ENCODE data around the gene CNNM4.

Gene CNNM4

GRCh38 chr2:96822786-96823185, 62.1 kb downstream of the CNNM4 start:
- Histone ChIP-seq H3K9me3 (no peaks in the 10 kb centered on the region), H3K4me1 (no peaks in the 10 kb centered on the region), H3K4me3 (ENCODE audit: low read depth, low read length) (no peak overlapping the region), H3K36me3 (no peaks in the 10 kb centered on the region), H3K27me3 (no peaks in the 10 kb centered on the region)
- no peak for DNase-seq
- TF ChIP-seq CTCF (IDR thresholded peaks at IDR 0.05; ENCODE audit: low read depth, low read length), result no peak

GRCh38 chr2:96823198-96823597, 62.5 kb downstream of the CNNM4 start:
- no peak overlapping the region for H3K4me3 ChIP-seq (ENCODE audit: low read depth, low read length)
- DNase-seq, result no peak
- H3K9me3 ChIP-seq, result no peaks in the 10 kb centered on the region
- H3K36me3 ChIP-seq, result peaks cover under 1% of the 10 kb centered on the region; the same call in 1 of the 2 replicates
- H3K27me3 ChIP-seq, result no peaks in the 10 kb centered on the region
- no peak for TF ChIP-seq CTCF (IDR thresholded peaks at IDR 0.05; ENCODE audit: low read depth, low read length)
- H3K4me1 ChIP-seq, result no peaks in the 10 kb centered on the region

GRCh38 chr2:96824079-96824870, 63.6 kb downstream of the CNNM4 start:
- Histone ChIP-seq H3K36me3 (peaks cover 3% of the 10 kb centered on the region; the same call in 1 of the 2 replicates), H3K27me3 (no peaks in the 10 kb centered on the region), H3K4me1 (no peaks in the 10 kb centered on the region), H3K9me3 (no peaks in the 10 kb centered on the region), H3K4me3 (ENCODE audit: low read depth, low read length) (no peak overlapping the region)
- no peak for TF ChIP-seq CTCF (IDR thresholded peaks at IDR 0.05; ENCODE audit: low read depth, low read length)
- no peak for DNase-seq

- no peaks in the 10 kb centered on the region for H3K4me1 ChIP-seq
- DNase-seq, result no peak
- H3K27me3 ChIP-seq, result no peaks in the 10 kb centered on the region
- no peaks in the 10 kb centered on the region for H3K9me3 ChIP-seq
- H3K36me3 ChIP-seq, result peaks cover 3% of the 10 kb centered on the region; the same call in 1 of the 2 replicates
- TF ChIP-seq CTCF (IDR thresholded peaks at IDR 0.05; ENCODE audit: low read depth, low read length), result no peak
- H3K4me3 ChIP-seq (ENCODE audit: low read depth, low read length), result no peak overlapping the region
These were observed 64.4 kb downstream of the CNNM4 start for GRCh38 chr2:96825057-96825456.

GRCh38 chr2:96826546-96827278, 66.0 kb downstream of the CNNM4 start:
- Histone ChIP-seq H3K36me3 (peaks cover 3% of the 10 kb centered on the region; the same call in 1 of the 2 replicates), H3K4me1 (no peaks in the 10 kb centered on the region), H3K9me3 (no peaks in the 10 kb centered on the region), H3K4me3 (ENCODE audit: low read depth, low read length) (no peak overlapping the region), H3K27me3 (no peaks in the 10 kb centered on the region)
- no peak for TF ChIP-seq CTCF (IDR thresholded peaks at IDR 0.05; ENCODE audit: low read depth, low read length)
- no peak for DNase-seq

GRCh38 chr2:96828436-96828835, 67.7 kb downstream of the CNNM4 start:
- no peaks in the 10 kb centered on the region for H3K27me3 ChIP-seq
- no peak overlapping the region for H3K4me3 ChIP-seq (ENCODE audit: low read depth, low read length)
- no peaks in the 10 kb centered on the region for H3K9me3 ChIP-seq
- no peak for TF ChIP-seq CTCF (IDR thresholded peaks at IDR 0.05; ENCODE audit: low read depth, low read length)
- H3K4me1 ChIP-seq, result no peaks in the 10 kb centered on the region
- H3K36me3 ChIP-seq, result peaks cover 3% of the 10 kb centered on the region; the same call in 1 of the 2 replicates
- DNase-seq, result no peak
